Stimulated activated CD4-positive, alpha-beta T cell treated with anti-CD3 and anti-CD28 coated beads, Interleukin-1b, Interleukin-23, amount 100 ng/mL, for 24 hours (primary cell): ENCODE data around the gene STAMBPL1.
A peak's percentile ranks its signal among the peaks of the same experiment; 100 is the strongest.
"Not testable (repeated sequence)": the region's sequence is repeated elsewhere in the genome, so short reads cannot be mapped to it uniquely, and the experiment has no call there.

Experiments
- DNase-seq, 4 experiments: peaks; one replicate each; pipeline ENCODE4 v3.0.0-alpha.2; 2020; ENCODE audit warnings: low read depth in 4 of 4, low spot score in 1 of 4

STAMBPL1 gene

GRCh38 chr10:88879534-88880281 lies at the start of gene STAMBPL1:
STAMBPL1 (plus strand) TSS chr10:88880245; CDS start chr10:88901709, 21,464 bp downstream.
- DNase-seq: peak in 3 of 4 experiments; percentile 39 to 73 (median 60)

GRCh38 chr10:88830643-88831268 lies 49.3 kb upstream of the STAMBPL1 start:
- DNase-seq: no peak

GRCh38 chr10:88831709-88832108 lies 48.3 kb upstream of the STAMBPL1 start:
- DNase-seq: peak in 1 of 4 experiments; percentile 7

GRCh38 chr10:88832376-88832775 lies 47.7 kb upstream of the STAMBPL1 start:
- DNase-seq: no peak

GRCh38 chr10:88833156-88833555 lies 46.9 kb upstream of the STAMBPL1 start:
- no peak for DNase-seq

- DNase-seq: no peak
Measured at GRCh38 chr10:88833723-88834122, 46.3 kb upstream of the STAMBPL1 start.

- DNase-seq: peak; percentile 63 to 81 (median 75)
Measured at GRCh38 chr10:88835096-88835909, 44.7 kb upstream of the STAMBPL1 start.

GRCh38 chr10:88835910-88836221 lies 44.2 kb upstream of the STAMBPL1 start:
- no peak for DNase-seq

- not testable (repeated sequence) for DNase-seq
Measured at GRCh38 chr10:88837632-88838031, 42.4 kb upstream of the STAMBPL1 start.

- DNase-seq: no peak
Measured at GRCh38 chr10:88838766-88839350, 41.2 kb upstream of the STAMBPL1 start.

- DNase-seq: no peak
Measured at GRCh38 chr10:88840104-88840503, 39.9 kb upstream of the STAMBPL1 start.

GRCh38 chr10:88840881-88841280 lies 39.2 kb upstream of the STAMBPL1 start:
- DNase-seq: no peak

GRCh38 chr10:88841316-88842111 lies 38.5 kb upstream of the STAMBPL1 start:
- no peak for DNase-seq

GRCh38 chr10:88843171-88843570 lies 36.9 kb upstream of the STAMBPL1 start:
- no peak for DNase-seq

GRCh38 chr10:88848499-88848898 lies 31.5 kb upstream of the STAMBPL1 start:
- DNase-seq: no peak

GRCh38 chr10:88849234-88849633 lies 30.8 kb upstream of the STAMBPL1 start:
- DNase-seq: no peak

GRCh38 chr10:88850712-88851111 lies 29.3 kb upstream of the STAMBPL1 start:
- no peak for DNase-seq

GRCh38 chr10:88851706-88852105 lies 28.3 kb upstream of the STAMBPL1 start, which contains the start of gene ANKRD22:
ANKRD22 (minus strand) TSS chr10:88851844; CDS start chr10:88851607, 237 bp downstream.
- DNase-seq: no peak

GRCh38 chr10:88852327-88852726 lies 27.7 kb upstream of the STAMBPL1 start:
- no peak for DNase-seq

- no peak for DNase-seq
Measured at GRCh38 chr10:88853155-88853881, 26.7 kb upstream of the STAMBPL1 start.
